Breast epithelium (tissue), 3 donors: ENCODE data around the gene GPLD1.

Experiments used
- CTCF ChIP-seq, 3 donors: fragments of 450-650 bp; IDR thresholded peaks; one replicate each; pipeline ENCODE4 v1.5.1; 2016 to 2017; ENCODE audit warnings: antibody characterized with exemption in 3 of 3, mild to moderate bottlenecking in 3 of 3, moderate library complexity in 3 of 3
- POLR2AphosphoS5 ChIP-seq, 3 donors: sonication (generic); formaldehyde crosslinking; IDR thresholded peaks; one replicate each; pipeline ENCODE4 v1.6.1; 2017; ENCODE audit warnings: antibody characterized with exemption in 3 of 3

- TF ChIP-seq CTCF (IDR thresholded peaks at IDR 0.05) = no peak
- no peak for TF ChIP-seq POLR2AphosphoS5 (IDR thresholded peaks at IDR 0.05)
Measured at GRCh38 chr6:24534329-24534728, 45.0 kb upstream of the GPLD1 start.
